Measurements from ENCODE around the gene RBPJL. TPM values are rescaled to one million over a fixed set of nuclear protein-coding genes. Genes with fewer than 3 reads are reported as not detected.

RBPJL gene
- polyA plus RNA-seq, 1 experiment = not detected

GRCh38 chr20:45293041-45294002, 13.3 kb upstream of the RBPJL start:
- no peaks in the 10 kb centered on the region for H3K36me3 ChIP-seq (ENCODE audit: control insufficient read depth, insufficient read depth, low read length)
- no peaks in the 10 kb centered on the region; the same call in 1 of the 2 replicates for H3K27me3 ChIP-seq (ENCODE audit: control insufficient read depth, insufficient read depth, low read length)
- no peak for DNase-seq (ENCODE audit: low read depth)
- peak overlapping the region; percentile 51 for H3K4me3 ChIP-seq (ENCODE audit: low read depth, low read length)
- TF ChIP-seq CTCF (IDR thresholded peaks at IDR 0.05; ENCODE audit: insufficient read depth, low read depth, low read length) = peak; percentile 99
- ChIA-PET CTCF (interaction anchor here (0.6 to 8.9 kb wide), 64 partner anchors 8 to 608 kb away, joined by 3 to 78 read pairs (median 4); partner anchors contain the start of genes KCNS1, MATN4 and SYS1), POLR2A (no interaction called here)

GRCh38 chr20:45294003-45294368, 12.7 kb upstream of the RBPJL start:
- Histone ChIP-seq H3K36me3 (ENCODE audit: control insufficient read depth, insufficient read depth, low read length) (no peaks in the 10 kb centered on the region), H3K4me3 (ENCODE audit: low read depth, low read length) (no peak overlapping the region), H3K27me3 (ENCODE audit: control insufficient read depth, insufficient read depth, low read length) (no peaks in the 10 kb centered on the region)
- POLR2A ChIA-PET = no interaction called here
- no peak for TF ChIP-seq CTCF (IDR thresholded peaks at IDR 0.05; ENCODE audit: insufficient read depth, low read depth, low read length)
- no peak for DNase-seq (ENCODE audit: low read depth)
- CTCF ChIA-PET = interaction anchor here (0.6 to 8.9 kb wide), 61 partner anchors 9 to 608 kb away, joined by 3 to 78 read pairs (median 4); partner anchors contain the start of genes KCNS1, MATN4 and SYS1

GRCh38 chr20:45294659-45295058, 12.0 kb upstream of the RBPJL start:
- DNase-seq (ENCODE audit: low read depth) = no peak
- no peak overlapping the region for H3K4me3 ChIP-seq (ENCODE audit: low read depth, low read length)
- ChIA-PET POLR2A (no interaction called here), CTCF (interaction anchor here (0.8 to 8.9 kb wide), 31 partner anchors 8 to 609 kb away, joined by 3 to 78 read pairs (median 4); partner anchors contain the start of genes KCNS1, MATN4 and SYS1)
- no peaks in the 10 kb centered on the region for H3K36me3 ChIP-seq (ENCODE audit: control insufficient read depth, insufficient read depth, low read length)
- H3K27me3 ChIP-seq (ENCODE audit: control insufficient read depth, insufficient read depth, low read length) = no peaks in the 10 kb centered on the region
- no peak for TF ChIP-seq CTCF (IDR thresholded peaks at IDR 0.05; ENCODE audit: insufficient read depth, low read depth, low read length)

- ChIA-PET CTCF (interaction anchor here (8.9 kb wide), 1 partner anchor 15 kb away, joined by 43 read pairs; no protein-coding TSS in a partner anchor), POLR2A (no interaction called here)
- no peaks in the 10 kb centered on the region for H3K27me3 ChIP-seq (ENCODE audit: control insufficient read depth, insufficient read depth, low read length)
- DNase-seq (ENCODE audit: low read depth) = no peak
- no peak overlapping the region for H3K4me3 ChIP-seq (ENCODE audit: low read depth, low read length)
- H3K36me3 ChIP-seq (ENCODE audit: control insufficient read depth, insufficient read depth, low read length) = no peaks in the 10 kb centered on the region
- no peak for TF ChIP-seq CTCF (IDR thresholded peaks at IDR 0.05; ENCODE audit: insufficient read depth, low read depth, low read length)
Observed at GRCh38 chr20:45297786-45298497, 8.7 kb upstream of the RBPJL start.

- ChIA-PET CTCF (interaction anchor here (1.7 to 8.9 kb wide), 3 partner anchors 13 to 137 kb away, joined by 5 to 43 read pairs (median 10); no protein-coding TSS in a partner anchor), POLR2A (no interaction called here)
- Histone ChIP-seq H3K4me3 (ENCODE audit: low read depth, low read length) (no peak overlapping the region), H3K27me3 (ENCODE audit: control insufficient read depth, insufficient read depth, low read length) (peaks cover under 1% of the 10 kb centered on the region; the same call in 1 of the 2 replicates), H3K36me3 (ENCODE audit: control insufficient read depth, insufficient read depth, low read length) (no peaks in the 10 kb centered on the region)
- DNase-seq (ENCODE audit: low read depth) = no peak
- no peak for TF ChIP-seq CTCF (IDR thresholded peaks at IDR 0.05; ENCODE audit: insufficient read depth, low read depth, low read length)
Observed at GRCh38 chr20:45299786-45300185, 6.9 kb upstream of the RBPJL start.

All from BJ (cell line).